CD14-positive monocyte (primary cell): ENCODE data around the gene SEPTIN8. TPM values are rescaled to one million over a fixed set of nuclear protein-coding genes. Genes with fewer than 3 reads are reported as not detected.

Experiments
- DNase-seq, 3 donors: peaks; one replicate each; pipeline ENCODE4 v3.0.0-alpha.2; 2011 to 2022
- H2AFZ ChIP-seq: 2 replicates; pipeline ENCODE4 v1.6.0; 2012; ENCODE audit warnings: mild to moderate bottlenecking, low read depth, low read length, inconsistent platforms; ENCODE audit not compliant: insufficient read depth, poor library complexity, severe bottlenecking
- H3K27ac ChIP-seq, 2 donors: 1 replicate in 1 of 2; 2 replicates in 1 of 2; pipeline ENCODE4 v1.5.1; 2012 to 2013; ENCODE audit warnings: low read length in 2 of 2, control low read depth in 1 of 2, inconsistent platforms in 1 of 2, low read depth in 1 of 2, mild to moderate bottlenecking in 1 of 2
- H3K27me3 ChIP-seq, 2 donors: one replicate each; pipeline versions ENCODE4 v1.6.0 to v1.6.1; 2011 to 2013; ENCODE audit warnings: low read length in 2 of 2; ENCODE audit not compliant: control insufficient read depth in 2 of 2, insufficient read depth in 2 of 2
- H3K36me3 ChIP-seq, 2 donors: replicated peaks in 1 of 2; 1 replicate in 1 of 2; 2 replicates in 1 of 2; pipeline versions ENCODE4 v1.5.1 to v1.6.1; 2012 to 2013; ENCODE audit warnings: low read length in 2 of 2, control low read depth in 1 of 2, inconsistent platforms in 1 of 2, mild to moderate bottlenecking in 1 of 2; ENCODE audit not compliant: insufficient read depth in 2 of 2, control insufficient read depth in 1 of 2
- H3K4me1 ChIP-seq, 2 donors: 1 replicate in 1 of 2; 2 replicates in 1 of 2; pipeline versions ENCODE4 v1.5.1 to v1.6.1; 2012 to 2013; ENCODE audit warnings: low read length in 2 of 2, control low read depth in 1 of 2, inconsistent platforms in 1 of 2, mild to moderate bottlenecking in 1 of 2, moderate library complexity in 1 of 2; ENCODE audit not compliant: insufficient read depth in 2 of 2, control insufficient read depth in 1 of 2
- H3K4me2 ChIP-seq: replicated peaks from 2 replicates; pipeline ENCODE3; 2012; ENCODE audit warnings: low read length, moderate library complexity, mild to moderate bottlenecking; ENCODE audit not compliant: poor library complexity, severe bottlenecking; ENCODE audit errors: extremely low read depth
- H3K4me3 ChIP-seq, 3 experiments: fragments of 200-600 bp in 1 of 3; sonication (generic) in 1 of 3; replicated peaks in 1 of 3; 1 replicate in 2 of 3; 2 replicates in 1 of 3; pipeline ENCODE4 v1.5.1; 2011 to 2013; ENCODE audit warnings: low read length in 3 of 3, mild to moderate bottlenecking in 3 of 3, control low read depth in 2 of 3, low read depth in 2 of 3, inconsistent platforms in 1 of 3, moderate library complexity in 1 of 3
- H3K79me2 ChIP-seq: 2 replicates; pipeline ENCODE4 v1.6.0; 2012; ENCODE audit warnings: mild to moderate bottlenecking, control low read depth, inconsistent platforms, low read length, moderate library complexity; ENCODE audit not compliant: insufficient read depth
- H3K9ac ChIP-seq: 2 replicates; pipeline ENCODE4 v1.6.0; 2017; ENCODE audit warnings: low read length, mild to moderate bottlenecking; ENCODE audit not compliant: insufficient read depth, poor library complexity, severe bottlenecking
- H3K9me3 ChIP-seq, 2 donors: replicated peaks in 1 of 2; 1 replicate in 1 of 2; 2 replicates in 1 of 2; pipeline versions ENCODE4 v1.5.1 to v1.6.1; 2012 to 2013; ENCODE audit warnings: low read length in 2 of 2, control low read depth in 1 of 2; ENCODE audit not compliant: control insufficient read depth in 1 of 2, insufficient read depth in 1 of 2
- H4K20me1 ChIP-seq: 2 replicates; pipeline ENCODE4 v1.6.0; 2012; ENCODE audit warnings: mild to moderate bottlenecking, low read length, control low read depth, moderate library complexity; ENCODE audit not compliant: insufficient read depth
- H3K27ac Mint-ChIP-seq, 7 donors: one replicate each; pipeline ENCODE4 v1.8.0; 2020; ENCODE audit warnings: mild to moderate bottlenecking in 7 of 7, mixed read lengths in 7 of 7, moderate library complexity in 6 of 7, inconsistent platforms in 2 of 7
- H3K27me3 Mint-ChIP-seq, 3 donors: one replicate each; pipeline ENCODE4 v1.8.0; 2021 to 2022; ENCODE audit warnings: low read depth in 3 of 3, mild to moderate bottlenecking in 3 of 3, mixed read lengths in 3 of 3, moderate library complexity in 3 of 3, inconsistent platforms in 1 of 3
- H3K36me3 Mint-ChIP-seq, 2 donors: one replicate each; pipeline ENCODE4 v1.8.0; 2020; ENCODE audit warnings: mixed read lengths in 2 of 2, inconsistent platforms in 1 of 2, mild to moderate bottlenecking in 1 of 2
- H3K4me1 Mint-ChIP-seq: one replicate; pipeline ENCODE4 v1.8.0; 2020; ENCODE audit warnings: mild to moderate bottlenecking, mixed read lengths
- H3K4me3 Mint-ChIP-seq, 2 donors: one replicate each; pipeline ENCODE4 v1.8.0; 2020; ENCODE audit warnings: mild to moderate bottlenecking in 2 of 2, mixed read lengths in 2 of 2, moderate library complexity in 1 of 2
- H3K9me3 Mint-ChIP-seq, 7 donors: one replicate each; pipeline ENCODE4 v1.8.0; 2020 to 2022; ENCODE audit warnings: mixed read lengths in 7 of 7, mild to moderate bottlenecking in 6 of 7, moderate library complexity in 6 of 7, inconsistent platforms in 2 of 7
- WGBS: methylation state at CpG from one replicate; pipeline ENCODE4 v1.1.5; 2013; ENCODE audit warnings: missing lambda C conversion rate; ENCODE audit not compliant: insufficient coverage; 5-methylcytosine and 5-hydroxymethylcytosine counted together
- intact Hi-C, 2 donors: fragments of 100-400 bp; cut with micrococcal nuclease; formaldehyde crosslinking; loops; one replicate each; pipeline versions ENCODE4 v1.15.0 to v1.15.1; 2023
- polyA plus RNA-seq, 3 donors: library from polyadenylated mRNA; depleted of rRNA in 1 of 3; unstranded in 2 of 3; stranded (reverse) in 1 of 3; fragments of 300-500 nt in 2 of 3; fragments of >200 nt in 1 of 3; fragmentation: Illumina TruSeq in 2 of 3; gene quantifications; 1 replicate in 2 of 3; 2 replicates in 1 of 3; pipeline ENCODE4 v1.2.3, GENCODE V29; 2012 to 2021
- TF ChIP-seq, protein P1 (sequence below): fragments of 200-600 bp; IDR thresholded peaks from one replicate; pipeline ENCODE4 v1.8.0; 2022; ENCODE audit warnings: antibody characterized with exemption, mild to moderate bottlenecking

Gene SEPTIN8
- polyA plus RNA-seq, 3 donors, result 0.36 to 5.0 (median 0.54) TPM

DNA sequence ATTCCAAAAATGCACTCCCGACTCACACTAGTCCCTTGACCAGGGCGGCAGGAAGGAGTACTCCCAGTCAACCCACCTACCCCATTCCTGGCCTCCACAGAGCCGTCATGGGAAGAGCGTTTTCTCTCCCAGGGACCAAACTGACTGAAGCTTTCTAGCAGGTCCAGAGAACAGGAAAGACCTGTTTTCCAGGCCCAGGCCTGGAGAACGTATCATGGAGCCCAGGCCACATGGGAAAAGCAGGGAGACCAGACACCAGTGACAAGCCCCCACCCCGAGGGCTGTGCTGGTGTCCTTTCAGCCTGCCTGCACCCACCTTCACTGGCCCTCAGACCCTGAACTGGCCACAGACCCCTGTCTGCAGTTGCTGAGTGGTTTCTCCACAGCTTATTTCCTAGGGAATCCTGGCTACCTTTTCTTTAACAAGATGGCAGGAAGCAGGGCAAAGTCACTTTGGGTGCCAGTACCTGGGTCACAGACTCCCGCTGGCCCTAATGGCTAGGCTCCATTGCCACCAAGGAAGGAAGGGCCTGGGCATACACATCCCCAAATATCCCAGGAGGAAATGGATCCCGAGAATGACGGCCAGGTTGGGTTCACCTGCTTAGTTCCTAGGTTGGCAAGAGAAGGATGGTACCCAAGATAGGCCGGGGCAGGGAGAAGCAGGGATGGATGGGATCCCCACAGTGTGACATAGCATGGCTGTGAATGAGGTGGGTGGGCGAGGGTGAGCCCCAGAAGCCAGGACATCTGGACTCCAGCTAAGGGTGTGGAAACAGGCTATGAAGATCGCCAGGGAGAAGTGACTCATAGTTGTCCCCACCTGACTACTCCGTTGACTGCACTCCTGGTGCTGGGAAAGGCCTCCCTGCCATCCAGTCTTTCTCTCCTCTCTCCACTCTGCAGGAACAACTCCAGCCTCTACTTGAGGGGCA lies 17.7 kb downstream of the SEPTIN8 start:
- no peak overlapping the region for H3K27ac ChIP-seq
- Mint-ChIP-seq H3K4me1 (peaks cover 17% of the 10 kb centered on the region), H3K9me3 (no peaks in the 10 kb centered on the region), H3K36me3 (peaks cover 12 to 15% of the 10 kb centered on the region in 2 donors), H3K27ac (no peak overlapping the region), H3K27me3 (peaks cover 0 to 4% (median 3%) of the 10 kb centered on the region in 3 donors), H3K4me3 (no peak overlapping the region)
- WGBS, result 91% methylated on average over 10 of the region's 13 CpGs
- no peak overlapping the region for H2AFZ ChIP-seq
- no peaks in the 10 kb centered on the region for H3K27me3 ChIP-seq
- no peak overlapping the region for H3K9ac ChIP-seq
- H4K20me1 ChIP-seq, result no peaks in the 10 kb centered on the region
- intact Hi-C loops, result no loop called here
- no peaks in the 10 kb centered on the region for H3K79me2 ChIP-seq
- no peak overlapping the region for H3K4me3 ChIP-seq
- H3K4me2 ChIP-seq, result no peak overlapping the region
- H3K36me3 ChIP-seq, result no peaks in the 10 kb centered on the region
- no peaks in the 10 kb centered on the region for H3K9me3 ChIP-seq
- TF ChIP-seq, protein P1, sequence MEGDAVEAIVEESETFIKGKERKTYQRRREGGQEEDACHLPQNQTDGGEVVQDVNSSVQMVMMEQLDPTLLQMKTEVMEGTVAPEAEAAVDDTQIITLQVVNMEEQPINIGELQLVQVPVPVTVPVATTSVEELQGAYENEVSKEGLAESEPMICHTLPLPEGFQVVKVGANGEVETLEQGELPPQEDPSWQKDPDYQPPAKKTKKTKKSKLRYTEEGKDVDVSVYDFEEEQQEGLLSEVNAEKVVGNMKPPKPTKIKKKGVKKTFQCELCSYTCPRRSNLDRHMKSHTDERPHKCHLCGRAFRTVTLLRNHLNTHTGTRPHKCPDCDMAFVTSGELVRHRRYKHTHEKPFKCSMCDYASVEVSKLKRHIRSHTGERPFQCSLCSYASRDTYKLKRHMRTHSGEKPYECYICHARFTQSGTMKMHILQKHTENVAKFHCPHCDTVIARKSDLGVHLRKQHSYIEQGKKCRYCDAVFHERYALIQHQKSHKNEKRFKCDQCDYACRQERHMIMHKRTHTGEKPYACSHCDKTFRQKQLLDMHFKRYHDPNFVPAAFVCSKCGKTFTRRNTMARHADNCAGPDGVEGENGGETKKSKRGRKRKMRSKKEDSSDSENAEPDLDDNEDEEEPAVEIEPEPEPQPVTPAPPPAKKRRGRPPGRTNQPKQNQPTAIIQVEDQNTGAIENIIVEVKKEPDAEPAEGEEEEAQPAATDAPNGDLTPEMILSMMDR, result no peak
- no peak for DNase-seq
- H3K4me1 ChIP-seq, result peaks cover 13 to 15% of the 10 kb centered on the region in 2 donors

DNA sequence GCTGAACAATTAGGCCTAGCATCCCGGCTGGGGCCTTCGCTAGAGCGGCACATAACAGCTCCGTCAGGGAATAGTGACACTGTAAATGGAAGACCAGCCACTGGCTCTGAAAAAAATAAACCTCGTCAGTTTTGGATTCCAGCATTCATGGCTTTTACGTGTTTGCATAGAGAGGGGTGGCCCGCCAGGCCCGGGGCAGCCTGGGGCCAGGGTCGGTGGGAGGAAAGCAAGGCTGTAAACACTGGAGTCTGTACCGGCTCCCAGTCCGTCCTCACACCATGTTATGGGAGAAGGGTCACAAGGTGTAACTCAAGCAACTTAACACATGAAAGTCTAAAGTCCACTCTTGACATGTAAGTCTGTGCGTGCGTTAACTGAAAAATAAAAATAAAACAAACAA lies 18.6 kb downstream of the SEPTIN8 start:
- H3K27me3 ChIP-seq, result no peaks in the 10 kb centered on the region
- no peak overlapping the region for H3K27ac ChIP-seq
- Mint-ChIP-seq H3K27ac (no peak overlapping the region), H3K9me3 (no peaks in the 10 kb centered on the region), H3K4me1 (peaks cover 12% of the 10 kb centered on the region), H3K36me3 (peaks cover 10 to 15% of the 10 kb centered on the region in 2 donors), H3K4me3 (no peak overlapping the region), H3K27me3 (peaks cover 0 to 4% (median 3%) of the 10 kb centered on the region in 3 donors)
- no peaks in the 10 kb centered on the region for H3K9me3 ChIP-seq
- H3K9ac ChIP-seq, result no peak overlapping the region
- H3K4me1 ChIP-seq, result peaks cover 9 to 10% of the 10 kb centered on the region in 2 donors
- WGBS, result over 99% methylated on average over 11 of the region's 13 CpGs
- no peaks in the 10 kb centered on the region for H4K20me1 ChIP-seq
- no peak for DNase-seq
- no peaks in the 10 kb centered on the region for H3K36me3 ChIP-seq
- TF ChIP-seq, protein P1, result no peak
- no peaks in the 10 kb centered on the region for H3K79me2 ChIP-seq
- intact Hi-C loops, result no loop called here
- no peak overlapping the region for H3K4me2 ChIP-seq
- no peak overlapping the region for H3K4me3 ChIP-seq
- no peak overlapping the region for H2AFZ ChIP-seq
